ENCODE results near the gene LRRC3B.

DNA sequence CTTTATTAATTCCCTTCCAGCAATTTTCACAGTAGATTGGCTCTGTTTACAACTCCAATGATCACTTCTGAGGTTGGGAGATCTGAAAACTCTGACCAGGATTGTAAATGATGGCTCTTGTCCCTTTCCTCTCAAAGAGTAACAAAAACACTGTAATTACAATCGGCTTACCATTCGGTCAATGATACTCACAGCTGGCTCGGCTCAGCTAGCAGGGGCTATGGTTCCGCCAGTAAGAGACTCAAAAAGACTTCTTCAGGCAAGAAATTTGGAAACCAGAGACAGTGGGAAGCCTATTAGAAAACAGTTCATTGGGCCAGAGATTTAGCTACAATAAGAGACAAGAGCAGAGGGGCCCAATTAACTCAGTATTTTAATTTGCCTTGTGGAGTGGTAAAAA is 96.6 kb downstream of the LRRC3B start:
- TF ChIP-seq POLR2A (IDR thresholded peaks at IDR 0.05) (no peak), CTCF (IDR thresholded peaks at IDR 0.05) (no peak)
